Glutamatergic neuron (in vitro differentiated cells): Measurements from ENCODE around the gene TICRR. TPM values are rescaled to one million over a fixed set of nuclear protein-coding genes. Genes with fewer than 3 reads are reported as not detected.
A peak's percentile ranks its signal among the peaks of the same experiment; 100 is the strongest.

ENCODE experiments used
- DNase-seq: peaks from one replicate; pipeline ENCODE4 v3.0.0; 2022
- H3K27ac Mint-ChIP-seq: one replicate; pipeline ENCODE4 v1.8.0; 2020; ENCODE audit warnings: mild to moderate bottlenecking, mixed read lengths, inconsistent platforms; ENCODE audit not compliant: unreplicated experiment
- H3K27me3 Mint-ChIP-seq: one replicate; pipeline ENCODE4 v1.8.0; 2020; ENCODE audit warnings: mild to moderate bottlenecking, moderate library complexity, mixed read lengths, inconsistent platforms; ENCODE audit not compliant: unreplicated experiment
- H3K36me3 Mint-ChIP-seq: one replicate; pipeline ENCODE4 v1.8.0; 2020; ENCODE audit warnings: mild to moderate bottlenecking, mixed read lengths, inconsistent platforms; ENCODE audit not compliant: unreplicated experiment
- H3K4me1 Mint-ChIP-seq: one replicate; pipeline ENCODE4 v1.8.0; 2020; ENCODE audit warnings: mild to moderate bottlenecking, low read depth, mixed read lengths, inconsistent platforms; ENCODE audit not compliant: unreplicated experiment
- H3K4me3 Mint-ChIP-seq: one replicate; pipeline ENCODE4 v1.8.0; 2020; ENCODE audit warnings: mild to moderate bottlenecking, mixed read lengths, inconsistent platforms; ENCODE audit not compliant: unreplicated experiment
- H3K9me3 Mint-ChIP-seq: one replicate; pipeline ENCODE4 v1.8.0; 2020; ENCODE audit warnings: mild to moderate bottlenecking, moderate library complexity, mixed read lengths, inconsistent platforms; ENCODE audit not compliant: unreplicated experiment
- total RNA-seq: library from RNA; stranded (reverse); fragmentation: NEBNext Ultra II Directional; extraction: Animal tissue kit (Norgen Biotek cat#: 25700); gene quantifications from one replicate; pipeline ENCODE4 v1.2.1, GENCODE V29; 2021; ENCODE audit not compliant: unreplicated experiment
- TF ChIP-seq, protein P1 (sequence below): fragments of 200-600 bp; sonication (generic); IDR thresholded peaks from one replicate; pipeline ENCODE4 v1.5.0; 2021; ENCODE audit not compliant: partially characterized antibody, unreplicated experiment

Gene TICRR
- total RNA-seq, 1 donor from 2014 or later, result 2.7 TPM

DNA sequence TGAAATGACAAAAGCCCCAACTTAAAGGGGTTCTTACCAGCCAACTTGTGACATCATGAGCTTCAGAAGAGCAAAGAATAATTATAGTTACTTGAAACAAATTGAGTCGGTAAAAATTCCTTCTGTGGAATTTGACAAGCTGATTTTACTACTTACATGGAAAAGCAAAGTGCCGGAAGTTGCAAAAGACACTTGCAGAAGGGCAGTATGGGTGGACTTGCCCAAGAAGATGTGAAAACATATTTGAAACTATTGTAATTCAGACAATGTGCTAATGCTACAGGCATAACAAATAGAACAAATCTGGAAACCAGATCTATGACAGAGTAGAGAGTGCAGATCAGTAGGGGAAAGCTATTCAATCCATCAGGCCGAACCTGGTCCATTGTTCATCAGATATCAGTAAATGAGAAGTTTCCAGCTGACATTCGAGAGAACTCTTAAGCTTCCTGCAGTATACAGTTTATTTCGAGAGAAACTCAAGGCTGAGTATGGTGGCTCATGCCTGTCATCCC lies 82.5 kb downstream of the TICRR start:
- H3K36me3 Mint-ChIP-seq, result peaks cover 4% of the 10 kb centered on the region
- no peak overlapping the region for H3K27ac Mint-ChIP-seq
- no peak overlapping the region for H3K4me3 Mint-ChIP-seq

DNA sequence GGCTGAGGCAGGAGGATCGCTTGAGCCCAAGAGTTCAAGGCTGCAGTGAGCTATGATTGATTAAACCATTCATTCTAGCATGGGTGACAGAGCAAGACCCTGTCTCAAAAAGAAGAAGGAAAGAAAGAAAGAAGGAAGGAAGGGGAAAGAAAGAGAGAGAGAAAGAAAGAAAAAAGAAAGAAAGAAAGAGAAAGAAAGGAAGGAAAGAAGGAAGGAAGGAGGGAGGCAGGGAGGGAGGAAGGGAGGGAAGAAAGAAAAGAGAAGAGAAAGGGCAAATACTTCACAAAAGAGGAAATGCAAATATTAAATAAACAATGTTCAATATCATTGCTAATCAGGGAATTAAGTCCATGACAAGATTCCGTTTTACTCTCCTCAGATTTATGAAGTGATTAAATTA lies 84.0 kb downstream of the TICRR start:
- Mint-ChIP-seq H3K36me3 (peaks cover 4% of the 10 kb centered on the region), H3K27ac (no peak overlapping the region), H3K27me3 (peaks cover 7% of the 10 kb centered on the region), H3K9me3 (peaks cover 5% of the 10 kb centered on the region), H3K4me3 (no peak overlapping the region), H3K4me1 (peaks cover 5% of the 10 kb centered on the region)
- DNase-seq, result no peak
- TF ChIP-seq, protein P1, sequence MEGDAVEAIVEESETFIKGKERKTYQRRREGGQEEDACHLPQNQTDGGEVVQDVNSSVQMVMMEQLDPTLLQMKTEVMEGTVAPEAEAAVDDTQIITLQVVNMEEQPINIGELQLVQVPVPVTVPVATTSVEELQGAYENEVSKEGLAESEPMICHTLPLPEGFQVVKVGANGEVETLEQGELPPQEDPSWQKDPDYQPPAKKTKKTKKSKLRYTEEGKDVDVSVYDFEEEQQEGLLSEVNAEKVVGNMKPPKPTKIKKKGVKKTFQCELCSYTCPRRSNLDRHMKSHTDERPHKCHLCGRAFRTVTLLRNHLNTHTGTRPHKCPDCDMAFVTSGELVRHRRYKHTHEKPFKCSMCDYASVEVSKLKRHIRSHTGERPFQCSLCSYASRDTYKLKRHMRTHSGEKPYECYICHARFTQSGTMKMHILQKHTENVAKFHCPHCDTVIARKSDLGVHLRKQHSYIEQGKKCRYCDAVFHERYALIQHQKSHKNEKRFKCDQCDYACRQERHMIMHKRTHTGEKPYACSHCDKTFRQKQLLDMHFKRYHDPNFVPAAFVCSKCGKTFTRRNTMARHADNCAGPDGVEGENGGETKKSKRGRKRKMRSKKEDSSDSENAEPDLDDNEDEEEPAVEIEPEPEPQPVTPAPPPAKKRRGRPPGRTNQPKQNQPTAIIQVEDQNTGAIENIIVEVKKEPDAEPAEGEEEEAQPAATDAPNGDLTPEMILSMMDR, result no peak

More for the DNA sequence above, 82.5 kb downstream of the TICRR start:
- Mint-ChIP-seq H3K27me3 (peaks cover 9% of the 10 kb centered on the region), H3K4me1 (peaks cover 5% of the 10 kb centered on the region), H3K9me3 (peaks cover 10% of the 10 kb centered on the region)
- TF ChIP-seq, protein P1, result no peak
- no peak for DNase-seq

DNA sequence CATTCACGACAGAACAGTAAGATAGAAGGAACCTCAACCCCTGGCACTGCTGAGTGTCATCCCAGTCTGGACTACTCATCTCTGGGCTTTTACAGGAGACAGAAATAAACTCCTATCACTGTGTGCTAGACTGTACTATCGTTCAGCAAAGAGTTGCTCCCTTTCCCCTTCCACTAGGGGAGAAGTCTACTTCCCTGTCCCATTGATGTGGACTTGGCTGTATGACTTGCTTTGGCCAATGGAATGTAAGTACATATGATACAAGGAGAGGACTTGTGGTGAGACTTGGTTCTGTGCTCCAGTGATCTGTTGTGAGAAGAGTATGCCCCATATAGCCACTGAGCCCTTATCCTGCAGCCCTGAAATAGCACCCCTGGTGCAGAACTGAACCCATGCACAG lies 85.3 kb downstream of the TICRR start:
- peaks cover 4% of the 10 kb centered on the region for H3K4me1 Mint-ChIP-seq
- no peak overlapping the region for H3K4me3 Mint-ChIP-seq

DNA sequence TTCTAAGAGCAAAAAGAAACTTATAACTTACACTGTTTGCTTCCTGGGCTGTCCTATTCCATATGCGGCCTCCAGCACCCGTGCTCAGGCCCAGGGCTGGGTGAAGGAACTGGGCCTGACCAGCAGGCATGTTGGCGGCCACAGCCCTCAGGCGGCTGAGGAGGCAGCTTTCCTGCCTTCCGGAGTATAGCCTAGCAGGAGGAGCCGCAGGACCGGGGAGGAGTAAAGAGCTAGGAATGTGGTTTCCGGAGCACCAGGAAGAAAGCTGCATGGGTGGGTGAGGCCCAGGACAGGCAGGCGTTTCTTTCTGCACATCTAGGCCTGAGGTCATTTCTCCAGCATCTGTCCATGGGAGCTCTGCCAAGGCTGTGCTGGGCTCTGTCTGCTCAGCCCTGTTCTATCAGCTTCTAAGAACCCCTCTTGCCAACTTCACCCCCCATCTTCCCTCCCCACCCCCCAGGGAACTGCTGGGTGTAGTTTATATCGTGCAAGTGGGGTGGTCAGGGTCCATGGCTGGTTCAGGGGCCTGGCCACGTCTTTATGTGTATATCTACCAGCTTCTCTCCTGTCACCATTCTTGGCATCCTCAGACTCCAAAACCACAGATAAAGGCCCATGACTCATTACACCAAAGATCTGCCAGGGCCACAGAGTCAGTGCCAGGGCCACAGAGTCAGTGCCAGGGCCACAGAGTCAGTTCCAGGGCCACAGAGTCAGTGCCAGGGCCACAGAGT lies 87.8 kb downstream of the TICRR start:
- TF ChIP-seq, protein P1, result no peak
- Mint-ChIP-seq H3K36me3 (no peaks in the 10 kb centered on the region), H3K27ac (no peak overlapping the region), H3K4me3 (no peak overlapping the region), H3K4me1 (peaks cover 1% of the 10 kb centered on the region), H3K27me3 (peaks cover 6% of the 10 kb centered on the region), H3K9me3 (no peaks in the 10 kb centered on the region)
- no peak for DNase-seq

More for the DNA sequence above, 85.3 kb downstream of the TICRR start:
- TF ChIP-seq, protein P1, result no peak
- Mint-ChIP-seq H3K27me3 (peaks cover 6% of the 10 kb centered on the region), H3K36me3 (peaks cover 3% of the 10 kb centered on the region), H3K9me3 (peaks cover 3% of the 10 kb centered on the region), H3K27ac (no peak overlapping the region)
- DNase-seq, result no peak

DNA sequence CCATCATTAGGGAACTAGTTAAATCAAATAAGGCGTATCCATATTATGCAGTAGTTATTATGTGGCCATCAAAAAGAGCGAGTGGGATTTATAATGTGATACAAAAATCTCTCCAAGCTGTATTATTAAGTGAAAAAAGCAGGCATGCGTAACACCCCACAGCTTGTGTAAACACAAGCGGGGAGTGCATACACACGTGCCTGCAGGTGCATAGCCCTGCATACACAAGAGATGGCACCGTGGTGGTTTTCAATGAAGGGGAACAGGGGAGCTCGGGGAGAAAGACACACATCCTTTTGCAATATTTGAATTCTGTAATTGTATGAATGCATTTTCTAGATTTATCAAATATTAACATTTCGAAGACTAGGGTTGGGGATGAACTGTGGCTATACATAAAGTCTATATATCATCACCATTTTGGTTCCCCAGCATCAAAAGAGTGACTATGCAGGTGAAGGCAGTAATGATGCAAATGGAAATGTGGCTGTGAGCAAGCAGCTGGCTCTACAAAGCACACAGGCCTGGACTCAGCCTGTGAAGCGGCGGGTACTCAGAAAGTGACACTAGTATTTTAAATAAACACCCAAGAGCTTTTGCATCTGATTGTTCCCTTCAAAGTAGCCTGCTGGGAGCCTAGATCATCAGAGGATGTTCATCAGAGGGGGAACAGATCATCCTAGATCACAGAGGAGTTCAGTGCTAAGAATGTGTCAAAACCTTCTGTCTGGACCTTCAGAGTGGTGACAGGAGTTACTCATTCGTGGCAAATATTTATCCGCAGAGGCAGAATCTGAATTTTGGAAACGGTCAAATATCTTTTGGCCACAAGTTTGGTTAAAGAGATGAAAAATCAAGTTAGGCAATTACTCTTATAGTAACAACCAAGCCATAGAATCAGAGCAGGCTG lies 89.4 kb downstream of the TICRR start:
- H3K36me3 Mint-ChIP-seq, result no peaks in the 10 kb centered on the region
- TF ChIP-seq, protein P1, result no peak
- H3K4me1 Mint-ChIP-seq, result peaks cover 1% of the 10 kb centered on the region
- H3K9me3 Mint-ChIP-seq, result no peaks in the 10 kb centered on the region
- DNase-seq, result no peak
- peak overlapping the region; percentile 88 for H3K4me3 Mint-ChIP-seq
- H3K27me3 Mint-ChIP-seq, result peaks cover 5% of the 10 kb centered on the region
- no peak overlapping the region for H3K27ac Mint-ChIP-seq
